SK-N-MC (cell line): Measurements from ENCODE around the gene COMMD1.

ENCODE experiments used
- DNase-seq: peaks from one replicate; pipeline ENCODE4 v3.0.0-alpha.2; 2011; ENCODE audit warnings: low read depth, low spot score
- H3K27ac ChIP-seq: fragments of 200-600 bp; sonication (generic); 2 replicates; pipeline ENCODE4 v1.5.1; 2016; ENCODE audit warnings: mixed run types
- H3K36me3 ChIP-seq: fragments of 200-600 bp; sonication (generic); 2 replicates; pipeline ENCODE4 v1.6.1; 2017; ENCODE audit warnings: antibody characterized with exemption, low read length, mixed read lengths; ENCODE audit not compliant: insufficient read depth
- H3K4me3 ChIP-seq: fragments of 200-600 bp; sonication (generic); 2 replicates; pipeline ENCODE4 v1.5.1; 2016
- H3K9ac ChIP-seq: fragments of 200-600 bp; sonication (generic); 2 replicates; pipeline ENCODE4 v1.8.0; 2017; ENCODE audit warnings: mixed run types, mixed read lengths; ENCODE audit not compliant: insufficient read length
- H3K9me3 ChIP-seq: fragments of 200-600 bp; sonication (generic); 2 replicates; pipeline ENCODE4 v1.6.1; 2017; ENCODE audit warnings: low read depth, mild to moderate bottlenecking, antibody characterized with exemption, low read length, moderate library complexity, mixed read lengths
- EZH2 ChIP-seq: fragments of 200-600 bp; sonication (generic); IDR thresholded peaks from one replicate; pipeline ENCODE4 v1.6.1; 2017; ENCODE audit warnings: antibody characterized with exemption
- FOXP2 ChIP-seq: optimal IDR thresholded peaks from 2 replicates; pipeline ENCODE3; 2011; ENCODE audit warnings: mild to moderate bottlenecking, moderate library complexity; ENCODE audit not compliant: insufficient read depth; ENCODE audit errors: extremely low read length, control extremely low read depth
- POLR2AphosphoS5 ChIP-seq: IDR thresholded peaks from 2 replicates; pipeline ENCODE4 v1.6.1; 2012; ENCODE audit warnings: mild to moderate bottlenecking, low read depth, low read length, borderline replicate concordance

COMMD1 gene

DNA sequence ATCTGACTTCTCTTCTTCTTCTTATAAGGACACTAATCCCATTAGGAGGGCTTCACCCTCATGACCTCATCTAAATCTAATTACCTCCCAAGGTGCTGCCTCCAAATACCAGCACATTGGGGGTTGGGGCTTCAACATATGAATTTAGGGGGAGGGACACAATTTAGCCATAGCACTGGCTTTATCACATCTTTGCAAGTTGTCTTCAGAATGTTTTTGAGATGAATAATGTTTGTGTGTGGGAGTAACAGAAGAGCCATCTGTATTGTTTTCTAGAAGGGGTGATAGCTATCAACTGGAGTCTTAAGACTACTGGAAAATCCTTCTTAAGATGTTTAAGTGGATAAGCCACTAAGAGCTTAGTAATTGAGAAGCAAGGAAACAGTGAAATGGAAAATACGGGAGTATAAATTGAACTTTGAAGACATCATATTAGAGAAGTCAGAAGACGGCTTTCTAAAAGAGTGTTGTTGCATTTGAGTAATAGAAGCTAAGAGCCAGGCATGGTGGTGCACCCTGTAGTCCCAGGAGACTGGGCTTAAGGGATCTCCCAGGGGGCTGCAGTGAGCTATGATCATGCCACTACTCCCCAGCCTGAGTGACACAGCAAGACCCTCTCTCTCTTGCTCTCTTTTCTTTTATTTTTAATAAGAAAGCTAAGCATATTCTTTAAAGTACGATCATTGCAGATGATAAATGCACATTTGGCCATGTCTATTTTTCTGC lies 257.8 kb downstream of the COMMD1 start:
- no peak for DNase-seq
- Histone ChIP-seq H3K4me3 (no peak overlapping the region), H3K27ac (no peak overlapping the region), H3K36me3 (no peaks in the 10 kb centered on the region), H3K9me3 (no peaks in the 10 kb centered on the region), H3K9ac (no peak overlapping the region)
- TF ChIP-seq EZH2, result no peak
- TF ChIP-seq POLR2AphosphoS5, result no peak
- no peak for TF ChIP-seq FOXP2

DNA sequence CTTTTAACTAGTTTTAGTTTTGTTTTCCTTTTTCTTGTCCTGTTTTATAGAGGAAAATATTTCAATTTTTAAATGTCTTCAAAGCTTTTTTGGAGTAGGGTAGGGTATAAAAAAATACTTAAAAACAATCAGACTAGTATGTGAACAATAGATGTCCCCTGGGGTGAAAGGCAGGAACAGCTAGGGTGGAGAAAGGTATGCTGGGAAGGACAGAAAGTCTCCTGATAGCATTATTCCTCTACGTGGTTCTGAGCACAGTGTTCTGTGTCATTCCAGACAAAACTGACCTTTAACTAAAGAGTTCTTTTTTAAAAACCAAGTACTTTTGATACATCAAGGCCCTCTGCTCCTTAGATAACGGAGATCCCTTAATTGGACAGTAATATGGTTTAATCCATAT lies 258.4 kb downstream of the COMMD1 start:
- TF ChIP-seq POLR2AphosphoS5, result no peak
- no peak for TF ChIP-seq FOXP2
- TF ChIP-seq EZH2, result no peak
- DNase-seq, result no peak
- H3K9me3 ChIP-seq, result no peaks in the 10 kb centered on the region
- no peak overlapping the region for H3K27ac ChIP-seq
- H3K9ac ChIP-seq, result no peak overlapping the region
- H3K4me3 ChIP-seq, result no peak overlapping the region
- H3K36me3 ChIP-seq, result no peaks in the 10 kb centered on the region

DNA sequence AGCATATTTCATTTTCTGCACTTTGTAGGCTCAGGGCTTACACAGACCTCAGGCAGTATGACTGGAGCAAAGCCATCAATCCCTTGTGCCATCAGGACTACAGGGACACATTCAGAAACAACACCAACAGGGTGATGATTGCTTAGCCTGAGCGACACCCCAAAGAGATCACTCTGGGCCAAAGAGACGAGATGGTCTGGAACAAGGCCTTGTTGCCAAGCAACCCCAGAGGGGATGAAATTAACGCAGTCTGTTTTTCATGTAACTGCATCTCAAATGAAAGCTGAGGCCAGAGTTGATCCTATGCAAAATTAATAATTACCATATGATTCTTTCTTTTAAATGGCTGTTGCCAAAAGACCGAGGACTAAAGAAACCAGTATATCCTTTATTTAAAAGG lies 270.3 kb downstream of the COMMD1 start:
- TF ChIP-seq FOXP2, result no peak
- no peaks in the 10 kb centered on the region for H3K36me3 ChIP-seq
- DNase-seq, result no peak
- no peak overlapping the region for H3K27ac ChIP-seq
- no peak overlapping the region for H3K4me3 ChIP-seq
- no peaks in the 10 kb centered on the region for H3K9me3 ChIP-seq
- no peak overlapping the region for H3K9ac ChIP-seq

DNA sequence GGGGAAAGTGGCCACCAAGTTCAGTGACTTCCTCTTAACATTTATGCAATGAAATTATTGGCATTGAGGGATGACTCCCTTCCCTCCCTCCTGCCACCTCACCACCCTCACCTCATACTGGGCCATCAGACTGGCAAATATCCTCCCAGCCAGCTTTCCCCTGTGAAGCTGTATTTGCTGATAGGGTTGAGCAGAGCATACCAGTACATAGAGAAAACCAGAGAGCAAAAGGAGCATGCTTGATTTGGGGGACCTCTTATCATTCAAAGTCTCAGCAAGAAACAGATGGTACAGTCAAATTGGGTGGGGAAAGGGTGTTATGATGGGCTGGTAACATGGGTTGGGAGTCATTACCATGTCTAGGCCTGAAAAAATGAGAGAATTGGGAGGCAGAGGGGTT lies 271.3 kb downstream of the COMMD1 start:
- Histone ChIP-seq H3K9me3 (no peaks in the 10 kb centered on the region), H3K27ac (no peak overlapping the region), H3K36me3 (no peaks in the 10 kb centered on the region), H3K9ac (no peak overlapping the region), H3K4me3 (no peak overlapping the region)
- no peak for DNase-seq
- TF ChIP-seq POLR2AphosphoS5 (no peak), EZH2 (no peak), FOXP2 (no peak)

DNA sequence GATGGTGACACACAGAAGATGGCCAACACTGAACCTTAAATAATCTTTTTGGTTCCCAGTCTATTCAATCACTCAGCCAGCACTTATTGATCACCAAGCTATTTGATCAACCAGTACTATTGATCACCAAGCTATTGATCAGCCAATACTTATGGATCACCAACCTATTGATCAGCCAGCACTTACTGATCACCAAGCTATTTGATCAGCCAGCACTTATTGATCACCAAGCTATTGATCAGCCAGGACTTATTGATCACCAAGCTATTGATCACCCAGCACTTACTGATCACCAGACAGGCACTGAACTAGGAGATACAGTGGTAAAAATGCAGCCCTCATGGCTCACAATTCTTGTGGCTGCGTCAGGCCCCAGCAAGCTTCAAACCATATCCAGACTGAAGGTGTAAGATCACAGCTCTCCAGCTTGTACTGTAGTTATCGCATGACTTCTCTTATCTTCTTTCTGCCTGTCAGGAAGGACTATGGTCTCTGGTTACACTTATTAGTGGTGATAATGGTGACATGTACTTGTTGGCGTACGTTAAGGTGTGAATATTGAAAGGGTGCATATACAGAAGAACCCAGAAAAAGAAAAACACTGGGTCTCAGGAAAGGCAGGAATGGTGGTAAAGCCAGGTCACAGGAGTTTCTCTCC lies 272.0 kb downstream of the COMMD1 start:
- TF ChIP-seq EZH2, result no peak
- no peak for TF ChIP-seq FOXP2
- TF ChIP-seq POLR2AphosphoS5, result no peak
- H3K9ac ChIP-seq, result no peak overlapping the region
- no peak for DNase-seq
- no peaks in the 10 kb centered on the region for H3K9me3 ChIP-seq
- no peak overlapping the region for H3K4me3 ChIP-seq
- H3K27ac ChIP-seq, result no peak overlapping the region
- no peaks in the 10 kb centered on the region for H3K36me3 ChIP-seq

DNA sequence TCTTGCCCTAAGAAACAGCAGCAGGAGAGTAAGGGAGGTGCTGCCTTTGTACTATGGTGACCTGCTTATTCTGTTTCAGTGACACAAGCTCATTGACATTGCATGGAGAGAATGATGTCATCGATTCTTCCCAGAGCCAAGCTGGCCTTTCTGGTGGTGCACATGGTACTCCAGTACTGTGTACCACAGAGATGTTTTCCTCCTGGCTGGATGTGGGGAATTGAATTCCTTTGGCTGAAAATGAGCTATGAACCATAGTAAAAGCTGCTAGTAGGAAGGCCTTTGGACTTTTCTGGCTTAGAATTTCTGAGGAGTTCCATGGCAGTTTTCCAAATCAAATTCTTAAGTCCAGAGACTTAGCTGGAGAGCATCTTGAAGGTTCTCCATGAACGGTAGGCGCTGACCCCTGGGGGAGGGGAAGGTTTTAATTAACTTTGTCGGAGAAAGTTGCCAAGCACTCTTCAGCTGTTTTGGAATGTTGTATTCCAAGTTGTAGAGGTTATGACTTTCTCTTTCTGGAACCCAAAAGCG lies 273.3 kb downstream of the COMMD1 start:
- H3K36me3 ChIP-seq, result no peaks in the 10 kb centered on the region
- no peaks in the 10 kb centered on the region for H3K9me3 ChIP-seq
- no peak overlapping the region for H3K27ac ChIP-seq
- TF ChIP-seq EZH2 (no peak), POLR2AphosphoS5 (no peak), FOXP2 (no peak)
- no peak overlapping the region for H3K9ac ChIP-seq
- no peak for DNase-seq
- no peak overlapping the region for H3K4me3 ChIP-seq

DNA sequence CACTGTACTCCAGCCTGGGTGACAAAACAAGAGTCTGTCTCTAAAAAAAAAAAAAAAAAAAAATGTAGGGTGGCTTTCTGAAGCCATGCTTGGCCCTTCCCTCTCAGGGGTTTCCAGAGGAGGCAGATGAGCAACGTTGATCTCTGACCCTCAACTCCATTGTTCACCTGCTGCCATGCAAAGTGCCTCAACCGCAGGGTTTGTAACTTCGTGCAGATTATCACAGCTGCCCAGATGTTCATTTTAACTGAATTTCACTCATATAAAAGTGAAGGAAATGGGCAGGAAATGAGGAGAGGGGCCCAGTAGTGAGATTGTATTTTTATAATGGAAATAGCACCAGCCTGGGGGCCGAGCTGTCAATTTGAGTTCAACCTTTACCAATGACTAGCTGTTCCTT lies 275.5 kb downstream of the COMMD1 start:
- no peak overlapping the region for H3K9ac ChIP-seq
- DNase-seq, result no peak

DNA sequence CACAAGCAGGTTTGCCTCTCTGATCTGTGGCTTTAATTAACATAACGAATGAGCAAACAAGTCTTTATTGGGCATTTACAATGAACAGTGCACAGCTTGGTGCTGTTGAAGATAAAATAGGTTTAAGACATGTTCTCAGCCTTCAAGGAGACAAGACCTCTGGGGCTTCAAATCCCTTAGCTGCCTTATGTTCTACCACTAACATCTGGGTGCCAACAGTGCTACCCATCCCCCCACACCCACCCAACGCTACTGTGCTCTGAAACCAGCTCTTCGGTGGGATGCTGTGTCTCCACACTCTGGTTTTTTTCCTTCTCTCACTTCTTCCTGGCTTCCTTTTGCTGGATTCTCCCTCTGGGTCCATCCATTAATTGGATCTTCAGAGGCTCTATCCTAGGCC lies 276.4 kb downstream of the COMMD1 start:
- H3K9ac ChIP-seq, result no peak overlapping the region
- no peak for DNase-seq
- H3K4me3 ChIP-seq, result no peak overlapping the region
- H3K9me3 ChIP-seq, result no peaks in the 10 kb centered on the region
- TF ChIP-seq POLR2AphosphoS5 (no peak), EZH2 (no peak), FOXP2 (no peak)
- peak overlapping the region; percentile 30; the same call in 1 of the 2 replicates for H3K27ac ChIP-seq
- no peaks in the 10 kb centered on the region for H3K36me3 ChIP-seq

More for the DNA sequence above, 275.5 kb downstream of the COMMD1 start:
- no peaks in the 10 kb centered on the region for H3K36me3 ChIP-seq
- no peak overlapping the region; the same call in 1 of the 2 replicates for H3K27ac ChIP-seq
- TF ChIP-seq FOXP2, result no peak
- no peak for TF ChIP-seq EZH2
- no peak for TF ChIP-seq POLR2AphosphoS5
- no peak overlapping the region for H3K4me3 ChIP-seq
- no peaks in the 10 kb centered on the region for H3K9me3 ChIP-seq
